H1 (cell line): Measurements from ENCODE around the gene BRD7. TPM values are rescaled to one million over a fixed set of nuclear protein-coding genes. Genes with fewer than 3 reads are reported as not detected.

Experiments used
- CTCF ChIA-PET: fragments of 300-600 bp; sonication (Branson Sonifier 250); formaldehyde crosslinking; loops from one replicate; lab custom pipeline; 2021; ENCODE audit not compliant: partially characterized antibody; lab: Charles Lee
- POLR2A ChIA-PET: fragments of 300-600 bp; sonication (Branson Sonifier 250); formaldehyde crosslinking; loops from one replicate; lab custom pipeline; 2021; ENCODE audit warnings: inconsistent platforms; ENCODE audit not compliant: partially characterized antibody; lab: Charles Lee
- DNase-seq, 2 experiments: peaks; one replicate each; pipeline versions ENCODE4 v3.0.0 to v3.0.0-alpha.2; 2010 to 2022; ENCODE audit warnings: low spot score in 2 of 2, low read depth in 1 of 2, mixed read lengths in 1 of 2
- FAIRE-seq: peaks from 2 replicates; lab custom pipeline; 2011; peaks lifted over from hg19 to GRCh38; lab: Jason Lieb, UNC
- H2AFZ ChIP-seq: 2 replicates; pipeline ENCODE4 v1.8.1; 2012; ENCODE audit warnings: low read length, inconsistent platforms
- H2AK5ac ChIP-seq: 2 replicates; pipeline ENCODE4 v1.6.1; 2013; ENCODE audit warnings: low read depth, low read length
- H2BK120ac ChIP-seq: replicated peaks from 2 replicates; pipeline ENCODE3; 2013; ENCODE audit warnings: low read depth, low read length, inconsistent platforms
- H2BK12ac ChIP-seq: 2 replicates; pipeline ENCODE4 v1.6.1; 2013; ENCODE audit warnings: low read depth, low read length
- H2BK15ac ChIP-seq: 2 replicates; pipeline ENCODE4 v1.6.1; 2013; ENCODE audit warnings: low read length
- H2BK20ac ChIP-seq: 2 replicates; pipeline ENCODE4 v1.6.1; 2013; ENCODE audit warnings: low read length
- H2BK5ac ChIP-seq: 2 replicates; pipeline ENCODE4 v1.6.1; 2013; ENCODE audit warnings: low read depth, low read length
- H3K14ac ChIP-seq: 2 replicates; pipeline ENCODE4 v1.6.1; 2013; ENCODE audit warnings: inconsistent platforms; ENCODE audit not compliant: insufficient read length
- H3K18ac ChIP-seq: 2 replicates; pipeline ENCODE4 v1.6.1; 2013; ENCODE audit warnings: low read length; ENCODE audit errors: extremely low read depth
- H3K23ac ChIP-seq: 2 replicates; pipeline ENCODE4 v1.6.1; 2013; ENCODE audit warnings: inconsistent platforms; ENCODE audit not compliant: insufficient read length
- H3K23me2 ChIP-seq: 2 replicates; pipeline ENCODE4 v1.6.1; 2013; ENCODE audit warnings: low read depth, low read length
- H3K27ac ChIP-seq: 2 replicates; pipeline ENCODE4 v1.6.1; 2011; ENCODE audit warnings: low read depth, low read length, inconsistent platforms
- H3K27me3 ChIP-seq, 4 experiments: replicated peaks in 1 of 4; 1 replicate in 1 of 4; 2 replicates in 3 of 4; pipeline versions ENCODE4 v1.6.1 to v1.8.1; 2011 to 2013; ENCODE audit warnings: low read length in 3 of 4, mild to moderate bottlenecking in 3 of 4, inconsistent platforms in 2 of 4, mixed read lengths in 2 of 4, moderate library complexity in 1 of 4; ENCODE audit not compliant: control insufficient read depth in 3 of 4, insufficient read depth in 3 of 4; ENCODE audit errors: extremely low read depth in 1 of 4
- H3K36me3 ChIP-seq, 4 experiments: 2 replicates each; pipeline versions ENCODE4 v1.6.1 to v1.8.1; 2011 to 2013; ENCODE audit warnings: mild to moderate bottlenecking in 4 of 4, low read length in 3 of 4, moderate library complexity in 2 of 4, control low read depth in 1 of 4, inconsistent platforms in 1 of 4; ENCODE audit not compliant: insufficient read depth in 4 of 4, control insufficient read depth in 2 of 4
- H3K4ac ChIP-seq: replicated peaks from 2 replicates; pipeline ENCODE3; 2013; ENCODE audit warnings: low read length, low read depth, mixed read lengths, inconsistent platforms; ENCODE audit not compliant: insufficient read length
- H3K4me1 ChIP-seq, 4 experiments: replicated peaks in 1 of 4; 1 replicate in 1 of 4; 2 replicates in 3 of 4; pipeline versions ENCODE4 v1.6.1 to v1.8.1; 2011 to 2013; ENCODE audit warnings: low read length in 3 of 4, inconsistent platforms in 2 of 4, mixed read lengths in 1 of 4; ENCODE audit not compliant: insufficient read depth in 4 of 4, control insufficient read depth in 3 of 4
- H3K4me2 ChIP-seq, 2 experiments: 2 replicates each; pipeline versions ENCODE4 v1.6.1 to v1.8.1; 2011 to 2013; ENCODE audit warnings: low read depth in 2 of 2, low read length in 2 of 2, control low read depth in 1 of 2, inconsistent platforms in 1 of 2, mild to moderate bottlenecking in 1 of 2; ENCODE audit not compliant: insufficient read depth in 1 of 2
- H3K4me3 ChIP-seq, 4 experiments: fragments of 200-600, 300-600 bp in 1 of 4; sonication (generic), shearing (Covaris generic), sonication (Bioruptor Twin) in 1 of 4; 2 replicates each; pipeline versions ENCODE4 v1.5.1 to v1.8.1; 2011 to 2016; ENCODE audit warnings: low read length in 4 of 4, low read depth in 3 of 4, control low read depth in 2 of 4, inconsistent platforms in 2 of 4, mild to moderate bottlenecking in 2 of 4, mixed read lengths in 1 of 4, moderate library complexity in 1 of 4; ENCODE audit not compliant: insufficient read depth in 2 of 4; ENCODE audit errors: extremely low read depth in 1 of 4
- H3K56ac ChIP-seq: replicated peaks from 2 replicates; pipeline ENCODE3; 2013; ENCODE audit warnings: low read depth, mild to moderate bottlenecking, mixed read lengths, low read length, inconsistent platforms; ENCODE audit not compliant: insufficient read length
- H3K79me1 ChIP-seq: 2 replicates; pipeline ENCODE4 v1.6.1; 2013; ENCODE audit warnings: low read depth, low read length, control low read depth
- H3K79me2 ChIP-seq, 2 experiments: 2 replicates each; pipeline versions ENCODE4 v1.6.1 to v1.8.1; 2012 to 2013; ENCODE audit warnings: low read length in 2 of 2, mild to moderate bottlenecking in 2 of 2, inconsistent platforms in 1 of 2; ENCODE audit not compliant: insufficient read depth in 2 of 2, control insufficient read depth in 1 of 2
- H3K9ac ChIP-seq, 4 experiments: replicated peaks in 1 of 4; 1 replicate in 1 of 4; 2 replicates in 3 of 4; pipeline versions ENCODE4 v1.6.1 to v1.8.1; 2011 to 2013; ENCODE audit warnings: low read depth in 3 of 4, low read length in 3 of 4, control low read depth in 2 of 4, mild to moderate bottlenecking in 2 of 4, moderate library complexity in 2 of 4, inconsistent platforms in 1 of 4; ENCODE audit errors: extremely low read depth in 1 of 4
- H3K9me3 ChIP-seq, 2 experiments: 2 replicates each; pipeline versions ENCODE4 v1.6.1 to v1.8.1; 2012 to 2013; ENCODE audit warnings: mild to moderate bottlenecking in 2 of 2, moderate library complexity in 2 of 2, control low read depth in 1 of 2, inconsistent platforms in 1 of 2, low read depth in 1 of 2, low read length in 1 of 2, mixed read lengths in 1 of 2; ENCODE audit not compliant: insufficient read depth in 2 of 2
- H4K20me1 ChIP-seq, 2 experiments: replicated peaks in 1 of 2; 2 replicates each; pipeline versions ENCODE3 to v1.8.1; 2011 to 2013; ENCODE audit warnings: inconsistent platforms in 2 of 2, low read length in 2 of 2, mild to moderate bottlenecking in 1 of 2; ENCODE audit not compliant: insufficient read depth in 2 of 2, control insufficient read depth in 1 of 2
- H4K5ac ChIP-seq: 2 replicates; pipeline ENCODE4 v1.6.1; 2013; ENCODE audit warnings: low read length, low read depth, mixed read lengths, inconsistent platforms; ENCODE audit not compliant: insufficient read length
- H4K8ac ChIP-seq: 2 replicates; pipeline ENCODE4 v1.8.0; 2013; ENCODE audit warnings: mild to moderate bottlenecking, moderate library complexity, low read length, inconsistent platforms; ENCODE audit not compliant: insufficient read depth; ENCODE audit errors: extremely low read depth
- H4K91ac ChIP-seq: replicated peaks from 2 replicates; pipeline ENCODE3; 2013; ENCODE audit warnings: low read length, mixed read lengths, inconsistent platforms; ENCODE audit not compliant: insufficient read length
- KDM1A ChIP-seq: fragments of 200-600, 300-600 bp; sonication (generic); IDR thresholded peaks from 2 replicates; pipeline ENCODE4 v1.7.1; 2016; ENCODE audit warnings: mild to moderate bottlenecking, low read length, borderline replicate concordance
- KDM4A ChIP-seq: IDR thresholded peaks from one replicate; pipeline ENCODE4 v1.7.1; 2012; ENCODE audit warnings: low read depth, mild to moderate bottlenecking, moderate library complexity, low read length, inconsistent platforms; ENCODE audit not compliant: severe bottlenecking
- MAFK ChIP-seq: IDR thresholded peaks from 2 replicates; pipeline ENCODE4 v1.6.1; 2012; ENCODE audit warnings: low read depth, mild to moderate bottlenecking, improper control_type of control experiment, low read length
- NANOG ChIP-seq: IDR thresholded peaks from 2 replicates; pipeline ENCODE4 v1.6.1; 2011; ENCODE audit warnings: low read length, low read depth, mild to moderate bottlenecking, inconsistent platforms; ENCODE audit not compliant: insufficient read depth, poor library complexity, severe bottlenecking
- RAD21 ChIP-seq, 2 experiments: IDR thresholded peaks in 1 of 2; conservative IDR thresholded peaks in 1 of 2; 2 replicates each; pipeline ENCODE4 v1.6.1; 2011; ENCODE audit warnings: low read depth in 2 of 2, low read length in 2 of 2, improper control_type of control experiment in 1 of 2, inconsistent platforms in 1 of 2, mild to moderate bottlenecking in 1 of 2, moderate library complexity in 1 of 2
- SIX5 ChIP-seq: IDR thresholded peaks from 2 replicates; pipeline ENCODE4 v1.6.1; 2011; ENCODE audit warnings: mild to moderate bottlenecking, low read depth, low read length
- YY1 ChIP-seq: IDR thresholded peaks from 2 replicates; pipeline ENCODE4 v1.6.1; 2011; ENCODE audit warnings: low read depth, mild to moderate bottlenecking, low read length
- WGBS, 2 experiments: shearing (Covaris generic) in 1 of 2; methylation state at CpG; one replicate each; pipeline versions ENCODE4 v1.1.6 to v1.1.7; 2013 to 2015; ENCODE audit warnings: low lambda C conversion rate in 2 of 2, mixed read lengths in 2 of 2, inconsistent platforms in 1 of 2, low coverage in 1 of 2, missing lambda C conversion rate in 1 of 2; ENCODE audit not compliant: insufficient replicate concordance in 2 of 2, insufficient coverage in 1 of 2, insufficient read length in 1 of 2; ENCODE audit errors: extremely low coverage in 1 of 2, missing lambda C conversion rate in 1 of 2; 5-methylcytosine and 5-hydroxymethylcytosine counted together
- polyA plus RNA-seq, 7 experiments: library from polyadenylated mRNA; depleted of rRNA in 3 of 7; stranded (reverse) in 5 of 7; unstranded in 2 of 7; fragments of >200 nt in 5 of 7; fragments of 200-250 nt in 2 of 7; gene quantifications; 1 replicate in 5 of 7; 2 replicates in 1 of 7; 4 replicates in 1 of 7; pipeline versions ENCODE4 v1.2.1 to v1.2.3, GENCODE V29; 2011 to 2013; ENCODE audit warnings: missing spikeins in 2 of 7, mixed read lengths in 2 of 7
- total RNA-seq: library from RNA; stranded (reverse); fragmentation: NEBNext Ultra II Directional; extraction: Animal tissue kit (Norgen Biotek cat#: 25700); gene quantifications from 2 replicates; pipeline ENCODE4 v1.2.1, GENCODE V29; 2021
- TF ChIP-seq, protein P1 (sequence below): IDR thresholded peaks from 2 replicates; pipeline ENCODE4 v1.6.1; 2012; ENCODE audit warnings: low read length, inconsistent platforms

Gene BRD7
- total and polyA plus RNA-seq, 2 of the 8 experiments (the other 6 are each of a cell fraction or from before 2014, with no cell fraction given): 42.5 to 120 TPM

DNA sequence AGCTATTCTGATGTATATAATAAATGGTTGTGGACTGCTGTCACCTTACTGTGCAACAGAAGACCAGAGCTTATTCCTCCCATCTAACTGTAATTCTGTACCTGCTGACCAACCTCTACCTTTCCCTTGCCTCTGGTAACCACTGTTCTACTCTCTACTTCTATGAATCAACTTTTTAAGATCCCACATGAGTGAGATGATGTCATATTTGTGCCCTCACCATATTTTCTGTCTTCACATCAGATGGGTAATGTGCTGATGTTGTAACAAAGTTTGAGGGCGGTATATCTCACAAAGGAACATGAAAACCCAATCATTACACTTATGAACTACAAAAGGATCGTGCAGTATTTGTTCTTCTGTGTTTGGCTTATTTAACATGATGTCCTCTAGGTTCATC, 16.8 kb downstream of the BRD7 start:
- Histone ChIP-seq H2BK12ac (no peak overlapping the region), H4K20me1 (peaks cover 0 to 2% of the 10 kb centered on the region in 2 experiments), H2BK5ac (no peak overlapping the region), H3K36me3 (peaks cover 2 to 52% (median 25%) of the 10 kb centered on the region in 4 experiments; a peak in 7 of 8 replicates), H2AK5ac (no peak overlapping the region), H3K79me1 (no peaks in the 10 kb centered on the region), H4K8ac (no peak overlapping the region), H2AFZ (no peak overlapping the region), H2BK120ac (no peak overlapping the region), H3K27me3 (no peaks in the 10 kb centered on the region), H3K23ac (no peak overlapping the region), H3K9me3 (no peaks in the 10 kb centered on the region), H3K9ac (no peak overlapping the region), H3K79me2 (peaks cover 0 to 7% of the 10 kb centered on the region in 2 experiments; a peak in 2 of 4 replicates), H4K91ac (no peak overlapping the region), H3K4me1 (no peaks in the 10 kb centered on the region), H3K4me2 (no peak overlapping the region), H3K4ac (no peak overlapping the region), H4K5ac (no peak overlapping the region), H2BK20ac (no peak overlapping the region), H3K27ac (no peak overlapping the region), H3K56ac (no peak overlapping the region), H3K4me3 (no peak overlapping the region), H3K18ac (no peak overlapping the region), H3K23me2 (no peaks in the 10 kb centered on the region), H3K14ac (no peak overlapping the region), H2BK15ac (no peak overlapping the region)
- POLR2A ChIA-PET: no interaction called here
- CTCF ChIA-PET: interaction anchor here (0.6 to 3.1 kb wide), 3 partner anchors 10 to 277 kb away, joined by 3 to 6 read pairs (median 3); no protein-coding TSS in a partner anchor
- WGBS, 2 experiments: 96% methylated on average over 2 of the region's 2 CpGs; no CpG with 5 or more reads in 1 of the 2 experiments
- FAIRE-seq: no peak
- DNase-seq: no peak
- TF ChIP-seq YY1 (no peak), MAFK (no peak), RAD21 (IDR thresholded peaks at IDR 0.05 in 1 of 2, conservative IDR thresholded peaks at IDR 0.05 in 1 of 2; ENCODE audit: low read depth in 2 of 2, low read length in 2 of 2) (no peak), KDM4A (no peak), SIX5 (no peak), KDM1A (no peak), NANOG (no peak)
- TF ChIP-seq, protein P1, sequence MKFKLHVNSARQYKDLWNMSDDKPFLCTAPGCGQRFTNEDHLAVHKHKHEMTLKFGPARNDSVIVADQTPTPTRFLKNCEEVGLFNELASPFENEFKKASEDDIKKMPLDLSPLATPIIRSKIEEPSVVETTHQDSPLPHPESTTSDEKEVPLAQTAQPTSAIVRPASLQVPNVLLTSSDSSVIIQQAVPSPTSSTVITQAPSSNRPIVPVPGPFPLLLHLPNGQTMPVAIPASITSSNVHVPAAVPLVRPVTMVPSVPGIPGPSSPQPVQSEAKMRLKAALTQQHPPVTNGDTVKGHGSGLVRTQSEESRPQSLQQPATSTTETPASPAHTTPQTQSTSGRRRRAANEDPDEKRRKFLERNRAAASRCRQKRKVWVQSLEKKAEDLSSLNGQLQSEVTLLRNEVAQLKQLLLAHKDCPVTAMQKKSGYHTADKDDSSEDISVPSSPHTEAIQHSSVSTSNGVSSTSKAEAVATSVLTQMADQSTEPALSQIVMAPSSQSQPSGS: no peak
